ENCODE measurements around the gene KCTD3. TPM values are rescaled to one million over a fixed set of nuclear protein-coding genes. Genes with fewer than 3 reads are reported as not detected.

Gene KCTD3
- total RNA-seq, 3 donors from 2014 or later: 42.2 to 73.5 (median 43.1) TPM

DNA sequence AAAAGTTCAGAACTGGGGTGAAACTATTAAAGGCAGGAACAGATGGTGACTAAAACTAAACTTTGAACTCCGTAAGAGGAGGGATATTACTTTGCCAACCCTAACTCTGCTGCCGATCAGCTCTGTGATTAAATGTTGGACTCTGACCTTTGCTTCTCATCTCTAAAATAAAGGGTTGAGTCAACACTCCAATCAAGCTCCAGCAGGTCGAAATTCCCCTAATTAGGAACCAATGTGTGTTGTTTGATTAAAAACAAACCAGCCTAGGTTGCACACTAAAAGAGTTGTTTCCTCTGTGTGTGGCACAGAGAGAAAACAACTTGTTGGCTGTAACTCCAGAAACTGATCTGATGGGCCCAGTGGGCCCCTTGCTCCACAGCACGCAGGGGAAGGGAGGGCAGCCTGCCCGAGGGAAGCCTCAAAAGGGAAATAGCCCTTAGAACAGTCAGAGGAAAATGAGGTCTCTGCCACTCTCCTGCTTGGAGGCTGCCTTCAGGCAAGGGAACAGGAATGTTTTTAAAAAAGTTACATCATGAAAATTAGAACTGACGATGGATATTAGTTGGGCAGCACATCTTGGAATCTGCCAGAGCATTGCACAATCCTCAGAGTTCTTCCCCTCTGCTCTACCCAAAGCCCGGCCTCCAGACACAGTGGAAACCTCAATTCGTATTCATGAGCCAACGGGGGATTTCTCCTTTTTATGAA lies 69.3 kb downstream of the KCTD3 start:
- Histone ChIP-seq H3K4me3 (no peak overlapping the region), H3K36me3 (ENCODE audit: low read depth) (no peaks in the 10 kb centered on the region), H3K4me1 (ENCODE audit: low read depth) (peaks cover 17% of the 10 kb centered on the region), H3K9me3 (no peaks in the 10 kb centered on the region)
- TF ChIP-seq, protein P1, sequence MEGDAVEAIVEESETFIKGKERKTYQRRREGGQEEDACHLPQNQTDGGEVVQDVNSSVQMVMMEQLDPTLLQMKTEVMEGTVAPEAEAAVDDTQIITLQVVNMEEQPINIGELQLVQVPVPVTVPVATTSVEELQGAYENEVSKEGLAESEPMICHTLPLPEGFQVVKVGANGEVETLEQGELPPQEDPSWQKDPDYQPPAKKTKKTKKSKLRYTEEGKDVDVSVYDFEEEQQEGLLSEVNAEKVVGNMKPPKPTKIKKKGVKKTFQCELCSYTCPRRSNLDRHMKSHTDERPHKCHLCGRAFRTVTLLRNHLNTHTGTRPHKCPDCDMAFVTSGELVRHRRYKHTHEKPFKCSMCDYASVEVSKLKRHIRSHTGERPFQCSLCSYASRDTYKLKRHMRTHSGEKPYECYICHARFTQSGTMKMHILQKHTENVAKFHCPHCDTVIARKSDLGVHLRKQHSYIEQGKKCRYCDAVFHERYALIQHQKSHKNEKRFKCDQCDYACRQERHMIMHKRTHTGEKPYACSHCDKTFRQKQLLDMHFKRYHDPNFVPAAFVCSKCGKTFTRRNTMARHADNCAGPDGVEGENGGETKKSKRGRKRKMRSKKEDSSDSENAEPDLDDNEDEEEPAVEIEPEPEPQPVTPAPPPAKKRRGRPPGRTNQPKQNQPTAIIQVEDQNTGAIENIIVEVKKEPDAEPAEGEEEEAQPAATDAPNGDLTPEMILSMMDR (IDR thresholded peaks at IDR 0.05): no peak
- intact Hi-C loops (cut with DNase I, micrococcal nuclease): no loop called here
- peak; percentile 91 for ATAC-seq
- DNase-seq: peak in 2 of 3 donors; percentile 41 to 46

DNA sequence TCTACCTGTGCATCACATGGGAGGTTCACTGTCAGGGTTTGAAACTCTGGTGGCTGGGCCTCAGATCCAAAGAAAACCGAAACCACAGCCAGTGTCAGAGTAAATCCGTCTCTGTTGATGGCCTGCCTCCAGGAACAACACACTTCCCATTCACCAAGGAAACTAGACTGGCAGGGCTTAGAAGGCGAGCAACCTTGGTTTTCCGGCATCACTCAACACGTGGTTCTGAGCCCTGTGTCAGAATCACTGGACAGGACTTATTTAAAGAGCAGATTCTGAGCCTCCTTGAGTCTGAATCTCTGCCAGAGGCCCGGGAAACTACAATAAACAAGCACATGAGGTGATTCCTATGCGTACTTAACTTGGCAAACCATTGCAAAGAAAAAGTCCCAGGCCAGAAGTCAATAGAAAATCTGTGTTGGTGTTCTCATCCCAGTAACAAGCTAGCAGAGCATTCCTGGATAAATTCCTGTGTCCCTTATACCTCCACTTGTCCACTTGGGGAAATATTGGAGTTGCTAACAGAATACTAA lies 70.0 kb downstream of the KCTD3 start:
- Histone ChIP-seq H3K36me3 (ENCODE audit: low read depth) (no peaks in the 10 kb centered on the region), H3K4me1 (ENCODE audit: low read depth) (peaks cover 17% of the 10 kb centered on the region), H3K9me3 (no peaks in the 10 kb centered on the region), H3K4me3 (no peak overlapping the region)
- ATAC-seq (peak; percentile 62), DNase-seq (peak in 2 of 3 donors; percentile 35 to 41)
- TF ChIP-seq, protein P1 (IDR thresholded peaks at IDR 0.05): no peak
- intact Hi-C loops (cut with DNase I, micrococcal nuclease): no loop called here

DNA sequence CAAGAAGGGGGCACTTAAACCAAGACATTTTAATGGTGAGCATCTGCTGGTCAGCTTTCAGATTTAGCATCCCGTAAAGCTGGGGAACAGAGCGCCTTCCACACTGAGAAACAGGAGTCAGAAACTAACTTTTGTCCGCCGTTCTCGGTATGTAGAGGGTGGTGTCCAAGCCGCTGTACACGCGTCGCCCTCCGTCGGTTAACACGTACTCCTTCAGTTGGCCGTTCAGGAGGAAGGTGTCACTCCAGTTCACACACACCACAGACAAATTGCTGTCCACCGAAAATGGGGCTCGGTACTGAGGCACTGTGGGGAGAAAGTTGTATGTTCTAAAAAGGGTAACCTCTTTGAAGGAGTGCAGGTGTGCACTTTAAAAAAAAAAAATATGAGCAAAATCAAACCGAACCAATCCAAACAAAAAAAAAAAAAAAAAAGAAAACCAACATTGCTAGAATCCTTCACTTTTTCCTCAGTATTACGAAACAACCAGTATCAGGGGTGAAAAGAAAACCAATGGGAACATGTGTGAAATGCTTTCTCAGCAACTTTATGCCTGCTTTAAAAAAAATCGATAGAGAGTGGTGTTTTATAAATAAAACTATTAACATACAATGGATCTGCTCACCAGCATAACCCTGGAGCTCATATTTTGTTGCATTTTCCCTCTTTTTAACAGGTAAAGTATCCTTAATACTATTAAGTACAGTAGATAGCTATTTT lies 73.5 kb downstream of the KCTD3 start:
- peaks cover 15% of the 10 kb centered on the region for H3K4me1 ChIP-seq (ENCODE audit: low read depth)
- intact Hi-C loops (cut with DNase I, micrococcal nuclease): no loop called here
- ATAC-seq: no peak
- no peak for DNase-seq
- H3K4me3 ChIP-seq: no peak overlapping the region
- no peaks in the 10 kb centered on the region for H3K36me3 ChIP-seq (ENCODE audit: low read depth)
- TF ChIP-seq, protein P1 (IDR thresholded peaks at IDR 0.05): no peak
- no peaks in the 10 kb centered on the region for H3K9me3 ChIP-seq

DNA sequence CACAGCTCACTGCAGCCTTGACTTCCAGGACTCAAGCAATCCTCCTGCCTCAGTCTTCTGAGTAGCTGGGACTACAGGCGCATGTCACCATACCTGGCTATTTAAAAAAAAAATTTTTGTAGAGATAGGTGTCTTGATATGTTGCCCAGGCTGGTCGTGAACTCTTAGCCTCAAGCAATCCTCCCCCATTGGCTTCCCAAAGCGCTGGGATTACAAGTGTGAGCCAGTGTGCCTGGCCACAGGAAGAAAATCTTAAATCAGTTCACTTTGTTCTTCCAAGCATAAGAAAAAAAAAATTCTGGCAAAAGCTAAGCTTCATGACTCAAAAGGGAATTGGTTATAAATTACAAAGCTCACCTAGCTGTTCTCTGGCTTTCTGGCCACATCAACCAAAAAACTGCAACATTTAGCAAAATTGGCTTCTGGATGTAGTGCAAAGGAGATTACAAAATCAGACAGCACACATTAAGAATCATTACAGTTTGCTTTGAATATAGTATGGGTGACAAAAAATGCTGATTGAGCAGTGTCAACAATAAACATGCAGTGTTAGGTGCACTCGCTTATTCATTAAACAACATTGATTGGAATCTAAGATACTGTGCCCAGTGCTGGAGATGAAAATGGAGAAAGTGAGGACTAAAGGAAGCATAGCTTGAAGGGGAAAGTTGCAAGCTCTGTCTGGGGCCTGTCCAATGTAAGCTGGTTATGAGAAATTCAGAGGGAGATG lies 76.7 kb downstream of the KCTD3 start:
- Histone ChIP-seq H3K36me3 (ENCODE audit: low read depth) (no peaks in the 10 kb centered on the region), H3K4me3 (no peak overlapping the region), H3K9me3 (no peaks in the 10 kb centered on the region), H3K4me1 (ENCODE audit: low read depth) (no peaks in the 10 kb centered on the region)
- DNase-seq (no peak), ATAC-seq (no peak)
- TF ChIP-seq, protein P1 (IDR thresholded peaks at IDR 0.05): no peak
- intact Hi-C loops (cut with DNase I, micrococcal nuclease): no loop called here

DNA sequence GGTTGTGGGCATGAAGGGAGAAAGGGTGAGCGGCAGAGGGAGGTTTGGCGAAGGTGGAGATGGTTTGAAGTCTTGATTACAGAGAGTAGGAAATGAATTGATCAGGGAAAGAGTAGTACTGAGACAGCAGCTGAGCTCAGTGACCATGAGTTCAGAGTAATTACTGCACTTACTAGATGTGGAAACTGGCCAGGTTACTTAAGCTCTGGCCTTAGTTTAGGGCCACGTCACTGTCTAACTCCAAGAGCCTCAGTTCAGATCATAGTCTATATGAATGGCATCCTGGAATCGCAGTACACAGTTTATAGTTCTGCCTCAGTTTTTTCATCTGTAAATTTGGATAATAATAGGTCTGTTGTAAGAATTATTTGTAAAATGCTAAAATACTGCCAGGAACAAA lies 78.1 kb downstream of the KCTD3 start:
- TF ChIP-seq, protein P1 (IDR thresholded peaks at IDR 0.05): no peak
- Histone ChIP-seq H3K9me3 (no peaks in the 10 kb centered on the region), H3K36me3 (ENCODE audit: low read depth) (no peaks in the 10 kb centered on the region), H3K4me1 (ENCODE audit: low read depth) (no peaks in the 10 kb centered on the region), H3K4me3 (no peak overlapping the region)
- ATAC-seq: no peak
- intact Hi-C loops (cut with DNase I, micrococcal nuclease): no loop called here
- no peak for DNase-seq

Measured in mucosa of descending colon (tissue), 3 donors.